A673 (cell line): ENCODE results near the gene MYO1D. TPM values are rescaled to one million over a fixed set of nuclear protein-coding genes. Genes with fewer than 3 reads are reported as not detected.

Experiments
- BruUV-seq: library from RNA; stranded (reverse); fragments of 400-500 nt; replicated peaks from 2 replicates; lab custom pipeline; 2021; lab: Mats Ljungman, UMichigan
- CTCF ChIA-PET: fragments of 300-600 bp; sonication (Branson Sonifier 250); formaldehyde crosslinking; loops from one replicate; lab custom pipeline; 2022; ENCODE audit warnings: antibody characterized with exemption; lab: Charles Lee
- POLR2A ChIA-PET: fragments of 300-600 bp; sonication (Branson Sonifier 250); formaldehyde crosslinking; loops from one replicate; lab custom pipeline; 2022; ENCODE audit warnings: antibody characterized with exemption; ENCODE audit not compliant: low non-redundant PET; lab: Charles Lee
- DNase-seq: peaks from one replicate; pipeline ENCODE4 v3.0.0-alpha.2; 2015; ENCODE audit warnings: low spot score
- H3K27ac ChIP-seq: fragments of 200-600 bp; sonication (generic); 2 replicates; pipeline ENCODE4 v1.5.1; 2016; ENCODE audit warnings: mixed run types, low read depth, mild to moderate bottlenecking, mixed read lengths, antibody characterized with exemption, low read length; ENCODE audit not compliant: poor library complexity, severe bottlenecking
- H3K27me3 ChIP-seq: fragments of 200-600 bp; sonication (generic); replicated peaks from 2 replicates; pipeline ENCODE4 v1.6.1; 2017; ENCODE audit warnings: mixed run types, low read depth, mild to moderate bottlenecking, mixed read lengths, antibody characterized with exemption, low read length; ENCODE audit not compliant: insufficient read depth, poor library complexity
- H3K36me3 ChIP-seq: fragments of 200-600 bp; sonication (generic); 2 replicates; pipeline ENCODE4 v1.6.1; 2016; ENCODE audit warnings: mixed run types, mild to moderate bottlenecking, mixed read lengths, antibody characterized with exemption, low read length; ENCODE audit not compliant: insufficient read depth, poor library complexity, severe bottlenecking
- H3K4me1 ChIP-seq: fragments of 200-600 bp; sonication (generic); 2 replicates; pipeline ENCODE4 v1.6.1; 2017; ENCODE audit warnings: mixed run types, mild to moderate bottlenecking, mixed read lengths, antibody characterized with exemption, low read length; ENCODE audit not compliant: insufficient read depth, poor library complexity, severe bottlenecking
- H3K4me3 ChIP-seq: fragments of 200-600 bp; sonication (generic); 2 replicates; pipeline ENCODE4 v1.5.1; 2016; ENCODE audit warnings: low read depth, mixed run types, mild to moderate bottlenecking, mixed read lengths, low read length; ENCODE audit not compliant: poor library complexity, severe bottlenecking
- H3K9me3 ChIP-seq: fragments of 200-600 bp; sonication (generic); 2 replicates; pipeline ENCODE4 v1.6.1; 2016; ENCODE audit warnings: mixed run types, low read depth, mild to moderate bottlenecking, mixed read lengths, antibody characterized with exemption, low read length; ENCODE audit not compliant: poor library complexity, severe bottlenecking
- CTCF ChIP-seq: fragments of 300-800, 200-600 bp; sonication (generic); conservative IDR thresholded peaks from 2 replicates; pipeline ENCODE4 v1.5.1; 2017; ENCODE audit warnings: low read depth, mild to moderate bottlenecking, antibody characterized with exemption, low read length, moderate library complexity, mixed read lengths
- EZH2 ChIP-seq: fragments of 200-600 bp; sonication (generic); IDR thresholded peaks from 2 replicates; pipeline ENCODE4 v1.6.1; 2017; ENCODE audit warnings: borderline replicate concordance, low read depth, mild to moderate bottlenecking, mixed read lengths, antibody characterized with exemption, low read length; ENCODE audit not compliant: poor library complexity, severe bottlenecking
- intact Hi-C: fragments of 100-400 bp; cut with micrococcal nuclease; formaldehyde crosslinking; loops from one replicate; pipeline ENCODE4 v1.10.0; 2022; ENCODE audit not compliant: unreplicated experiment
- total RNA-seq: library from RNA; stranded (reverse); gene quantifications from 2 replicates; pipeline ENCODE4 v1.2.3, GENCODE V29; 2021

The MYO1D gene
- total RNA-seq, 1 experiment from 2014 or later, result 10.4 TPM

GRCh38 chr17:32903774-32904673 is 27.1 kb upstream of the MYO1D start:
- Histone ChIP-seq H3K4me3 (no peak overlapping the region), H3K36me3 (no peaks in the 10 kb centered on the region), H3K27ac (no peak overlapping the region), H3K4me1 (no peaks in the 10 kb centered on the region), H3K27me3 (no peaks in the 10 kb centered on the region), H3K9me3 (no peaks in the 10 kb centered on the region)
- TF ChIP-seq EZH2, result no peak
- TF ChIP-seq CTCF, result no peak
- POLR2A ChIA-PET, result interaction anchor here (0.5 kb wide), 1 partner anchor 733 kb away, joined by 3 read pairs; no protein-coding TSS in a partner anchor
- intact Hi-C loops, result no loop called here
- no TSS peak for BruUV-seq
- CTCF ChIA-PET, result no interaction called here
- no peak for DNase-seq

- no TSS peak for BruUV-seq
- CTCF ChIA-PET, result no interaction called here
- POLR2A ChIA-PET, result no interaction called here
- H3K9me3 ChIP-seq, result no peaks in the 10 kb centered on the region
- no peaks in the 10 kb centered on the region for H3K4me1 ChIP-seq
- no peak overlapping the region for H3K4me3 ChIP-seq
- TF ChIP-seq EZH2, result no peak
- TF ChIP-seq CTCF, result no peak
- H3K27ac ChIP-seq, result no peak overlapping the region
- no peak for DNase-seq
- no peaks in the 10 kb centered on the region for H3K27me3 ChIP-seq
- intact Hi-C loops, result no loop called here
- no peaks in the 10 kb centered on the region for H3K36me3 ChIP-seq
These were observed 24.8 kb upstream of the MYO1D start for GRCh38 chr17:32901743-32902142.

GRCh38 chr17:32899236-32900013 is 22.5 kb upstream of the MYO1D start:
- intact Hi-C loops, result no loop called here
- ChIA-PET POLR2A (no interaction called here), CTCF (no interaction called here)
- TF ChIP-seq CTCF (no peak), EZH2 (no peak)
- H3K27me3 ChIP-seq, result no peaks in the 10 kb centered on the region
- no peaks in the 10 kb centered on the region for H3K36me3 ChIP-seq
- BruUV-seq, result no TSS peak
- no peak for DNase-seq
- no peak overlapping the region for H3K27ac ChIP-seq
- no peaks in the 10 kb centered on the region for H3K4me1 ChIP-seq
- no peak overlapping the region for H3K4me3 ChIP-seq
- H3K9me3 ChIP-seq, result no peaks in the 10 kb centered on the region
